Measurements from ENCODE around the gene EEF1AKMT3. TPM values are rescaled to one million over a fixed set of nuclear protein-coding genes. Genes with fewer than 3 reads are reported as not detected.

EEF1AKMT3 gene
- total and polyA plus RNA-seq, 9 of the 15 experiments (the other 6 are each of a cell fraction or from before 2014, with no cell fraction given): 4.1 to 17.2 (median 7.9) TPM

- TF ChIP-seq MGA (IDR thresholded peaks at IDR 0.05) (peak; percentile 73), NR2C2 (CRISPR knock-in tag; IDR thresholded peaks at IDR 0.05) (0 out of 2 replicates have a peak, but pooled peaks have one; percentile 49), NR2C2 (tag; IDR thresholded peaks at IDR 0.05) (no peak), PHTF2 (CRISPR knock-in tag; IDR thresholded peaks at IDR 0.05) (no peak), ATF1 (CRISPR knock-in tag; IDR thresholded peaks at IDR 0.05) (no peak), ATF1 (tag; IDR thresholded peaks at IDR 0.05) (no peak), ZBTB9 (CRISPR knock-in tag; IDR thresholded peaks at IDR 0.05) (no peak), CC2D1A (IDR thresholded peaks at IDR 0.05) (no peak), MEIS2 (IDR thresholded peaks at IDR 0.05; ENCODE audit: partially characterized antibody) (no peak), ZNF398 (CRISPR knock-in tag; IDR thresholded peaks at IDR 0.05) (no peak), CREB3L1 (IDR thresholded peaks at IDR 0.05; ENCODE audit: borderline replicate concordance, low read depth) (no peak)
These were observed at the start of gene EEF1AKMT3 (continued) for GRCh38 chr12:57772429-57773322.

Measured in K562 (cell line).